ENCODE measurements around the gene SPDL1.
A peak's percentile ranks its signal among the peaks of the same experiment; 100 is the strongest.

Gene SPDL1

DNA sequence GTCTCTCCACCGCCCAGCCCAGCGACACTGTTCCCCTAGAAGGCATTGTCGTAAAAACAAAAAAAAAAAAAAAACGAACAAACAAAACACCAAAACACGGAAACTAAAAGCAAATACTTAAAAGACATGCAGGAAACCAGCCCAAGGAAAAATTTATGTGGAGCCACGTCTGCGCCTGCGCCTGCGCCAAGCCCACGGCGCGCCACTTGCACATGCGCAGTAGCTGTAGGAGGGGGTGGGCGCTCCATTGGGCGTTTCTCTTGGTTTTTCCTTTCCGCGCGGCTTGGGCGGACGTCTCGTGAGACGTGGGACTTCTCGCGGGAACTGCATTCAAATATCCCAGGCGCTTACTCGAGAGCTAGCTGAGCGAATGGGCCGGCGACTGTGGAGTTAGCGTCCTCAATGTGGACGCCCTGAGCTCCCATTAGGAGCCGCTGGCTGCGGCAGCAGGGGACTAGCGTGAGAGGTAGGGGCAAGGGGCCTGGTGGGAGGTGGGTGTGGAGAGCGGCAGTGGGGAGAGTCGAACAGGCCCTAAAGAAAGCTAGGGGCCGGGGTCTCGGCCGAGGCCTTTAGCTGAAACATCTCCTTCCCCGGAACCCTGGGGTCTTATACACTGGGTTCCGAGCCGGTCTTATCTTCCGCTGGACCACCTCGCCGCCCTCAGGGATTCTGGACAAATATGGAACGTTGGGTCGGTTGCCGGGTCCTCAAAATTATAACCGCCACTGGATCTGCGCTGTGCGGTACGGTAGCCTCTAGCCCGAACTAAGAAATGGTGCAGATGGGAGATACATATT, at the start of gene SPDL1:
TSS of gene SPDL1 (plus strand) at position 350 of the 797 bp plus-strand sequence. CDS start 4,644 bp downstream, outside the sequence.
- peak; percentile 84 to 95 (median 95) for DNase-seq

- no peak for DNase-seq
Measured at GRCh38 chr5:169534311-169534880, 49.2 kb upstream of the SPDL1 start.

GRCh38 chr5:169534939-169535338, 48.6 kb upstream of the SPDL1 start:
- DNase-seq, result no peak

- DNase-seq, result no peak
Measured at GRCh38 chr5:169538944-169539343, 44.6 kb upstream of the SPDL1 start.

GRCh38 chr5:169542811-169543210, 40.8 kb upstream of the SPDL1 start:
- no peak for DNase-seq

DNA sequence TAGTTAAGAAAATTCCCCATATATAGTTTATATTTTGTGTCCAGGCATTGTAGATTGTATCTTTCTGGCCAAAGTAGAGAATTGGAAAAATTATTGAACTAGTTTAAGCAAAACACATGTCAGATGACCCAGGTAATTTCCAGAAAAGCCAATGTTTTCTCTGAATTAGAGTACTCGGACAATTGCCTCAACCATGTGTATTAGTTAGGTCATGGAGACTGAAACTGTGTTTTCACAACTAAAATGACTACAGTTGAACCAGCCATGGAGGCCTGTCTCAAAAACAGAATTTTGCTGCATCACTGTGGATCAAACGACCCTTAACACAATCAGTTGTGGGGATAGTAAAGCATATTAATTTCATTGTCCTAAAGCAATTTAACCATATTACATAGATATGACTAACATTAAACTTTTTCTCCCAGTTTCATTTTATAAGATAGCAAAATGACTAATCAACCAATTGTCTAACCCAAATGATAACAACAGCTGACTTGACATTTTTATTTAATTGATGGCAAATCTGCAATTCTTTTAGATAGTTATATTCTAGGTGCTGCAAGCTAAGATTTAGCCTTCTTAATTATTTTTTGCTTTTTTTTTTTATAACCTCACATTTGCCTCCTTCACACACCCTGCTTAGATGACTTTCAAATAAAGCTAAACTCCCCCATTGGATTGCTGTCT, 39.2 kb upstream of the SPDL1 start:
- DNase-seq, result no peak

DNA sequence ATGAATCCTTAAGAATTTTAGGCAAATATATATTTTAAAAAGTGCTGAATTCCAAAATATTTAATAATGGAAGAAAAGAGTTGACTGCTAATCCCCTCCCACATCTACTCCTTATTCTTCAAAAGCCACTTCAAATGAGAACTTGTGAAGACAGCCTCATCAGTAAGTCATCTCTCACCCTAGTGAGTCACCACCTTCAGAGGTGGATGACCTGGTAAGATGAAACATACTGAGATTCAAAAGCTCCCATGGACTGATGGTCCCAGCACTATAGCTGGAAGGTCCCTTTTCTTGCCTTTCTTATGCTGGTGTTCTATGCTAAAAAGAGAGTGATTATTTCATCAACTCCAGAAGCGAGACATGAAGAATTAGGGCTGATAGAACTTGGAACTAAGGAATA, 37.8 kb upstream of the SPDL1 start:
- DNase-seq, result no peak

DNA sequence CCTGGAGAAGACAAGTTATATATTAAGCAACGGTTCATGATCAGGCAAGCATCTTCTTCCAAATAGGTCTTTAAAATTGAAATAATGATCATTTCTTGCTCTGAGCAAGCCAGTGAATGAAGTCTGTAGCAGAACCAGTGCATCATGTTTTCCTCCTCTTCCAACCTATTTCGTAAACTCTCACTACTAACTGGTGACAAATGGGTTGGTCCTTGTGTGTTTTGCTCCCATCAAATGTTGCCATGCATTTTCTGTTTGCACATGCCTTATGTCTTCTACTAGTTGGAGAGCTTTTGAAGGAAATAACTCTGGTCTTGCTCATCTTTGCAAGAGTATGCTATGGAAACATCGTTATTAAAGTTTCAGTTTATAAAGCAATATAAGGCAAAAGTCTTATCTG, 37.2 kb upstream of the SPDL1 start:
- DNase-seq, result no peak

- no peak for DNase-seq
Measured at GRCh38 chr5:169547508-169547907, 36.1 kb upstream of the SPDL1 start.

DNA sequence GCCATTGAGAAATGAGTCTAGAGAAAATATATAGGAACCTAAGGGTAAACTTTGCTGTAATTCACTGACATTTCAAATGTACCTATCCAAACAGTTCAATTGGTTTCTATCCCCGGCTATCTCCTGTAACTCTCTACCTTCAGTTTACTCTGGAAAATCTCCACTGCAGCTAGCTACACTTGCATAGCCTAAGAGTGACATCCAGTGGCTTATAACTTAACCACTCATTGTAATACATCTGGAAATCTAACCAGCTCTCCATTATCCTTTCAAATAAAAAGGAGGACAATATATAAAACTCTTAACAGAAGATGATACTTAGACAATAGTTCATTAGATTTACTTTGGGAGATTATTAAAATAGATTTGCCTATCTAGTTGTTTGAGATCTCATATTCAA, 35.3 kb upstream of the SPDL1 start:
- DNase-seq, result peak in 2 of 3 experiments; percentile 2 to 20

GRCh38 chr5:169549453-169550100, 34.0 kb upstream of the SPDL1 start:
- no peak for DNase-seq

GRCh38 chr5:169550227-169550626, 33.3 kb upstream of the SPDL1 start:
- DNase-seq, result no peak

DNA sequence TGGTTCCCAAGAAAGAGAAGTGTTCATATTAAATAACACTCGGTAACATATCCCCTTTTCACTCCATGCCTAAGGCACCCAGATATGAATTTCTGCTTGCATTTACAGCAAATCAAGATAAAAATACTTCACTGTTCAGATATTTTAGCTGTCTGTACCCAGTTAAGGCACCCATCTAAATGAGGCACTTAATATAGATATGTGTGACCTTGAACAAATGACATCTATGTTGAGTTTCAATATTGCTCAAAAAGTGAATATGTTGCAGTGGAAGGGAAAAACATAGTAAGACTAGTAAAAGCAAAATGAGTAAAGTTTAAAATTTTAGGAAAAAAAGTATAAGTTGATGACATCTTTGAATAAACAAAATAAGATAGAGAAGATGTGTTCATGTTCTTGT, 32.4 kb upstream of the SPDL1 start:
- no peak for DNase-seq

DNA sequence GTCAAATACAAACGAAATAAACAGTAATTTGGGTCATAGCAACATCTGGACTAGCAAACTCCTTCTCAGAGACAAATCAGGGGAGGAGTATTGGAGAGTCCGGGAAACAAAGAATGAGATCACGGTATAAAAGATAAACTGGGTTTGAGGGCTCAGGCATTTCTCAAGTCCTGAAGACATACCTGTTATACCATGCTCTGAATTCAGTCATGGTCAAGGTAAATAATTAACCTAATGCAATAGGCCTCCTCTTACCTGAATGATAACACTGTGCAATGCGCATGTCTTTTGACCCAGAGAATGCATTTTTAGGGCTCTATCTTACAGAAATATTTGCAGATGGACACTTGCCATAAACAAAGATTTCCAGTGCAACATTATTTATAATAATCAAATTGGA, 31.9 kb upstream of the SPDL1 start:
- DNase-seq, result no peak

GRCh38 chr5:169554251-169554650, 29.3 kb upstream of the SPDL1 start:
- no peak for DNase-seq

DNA sequence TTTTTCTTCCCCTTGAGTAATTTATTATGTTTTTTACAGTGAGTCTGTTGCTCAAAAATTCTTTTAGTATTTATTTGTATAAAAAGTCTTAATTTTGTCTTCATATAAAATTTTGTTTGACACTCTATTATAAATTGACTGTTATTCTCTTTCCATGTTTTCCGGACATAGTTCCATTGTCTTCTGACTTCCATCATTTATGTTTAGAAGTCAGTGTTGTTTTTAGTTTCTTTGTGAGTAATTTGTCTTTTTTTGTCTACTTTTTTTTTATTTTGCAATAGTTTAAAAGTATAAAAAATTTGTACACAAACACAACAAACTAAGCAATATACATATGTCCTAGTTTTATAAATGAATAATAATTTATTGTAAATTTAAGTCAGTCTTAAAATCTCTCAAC, 25.7 kb upstream of the SPDL1 start:
- DNase-seq, result no peak

- no peak for DNase-seq
Measured at GRCh38 chr5:169561893-169562292, 21.7 kb upstream of the SPDL1 start.

- no peak for DNase-seq
Measured at GRCh38 chr5:169563369-169563768, 20.2 kb upstream of the SPDL1 start.

DNA sequence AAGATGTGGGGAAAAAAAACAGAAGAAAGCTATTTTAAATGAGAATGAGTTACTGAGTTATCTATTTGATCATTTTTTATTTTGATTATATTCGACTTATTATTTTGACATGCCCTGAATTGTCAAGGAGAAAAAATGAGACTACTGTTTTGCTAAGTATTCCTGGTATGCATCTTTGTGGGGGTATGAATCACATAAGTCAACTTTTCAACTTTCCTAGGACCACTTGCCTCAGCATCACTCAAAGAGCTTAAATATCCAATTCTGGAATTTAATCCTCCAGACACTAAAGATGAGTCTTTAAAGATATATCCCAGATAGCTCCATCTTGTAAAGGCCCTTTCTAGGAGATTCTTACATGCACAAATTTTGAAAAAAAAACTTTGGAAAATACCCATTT, 17.4 kb upstream of the SPDL1 start:
- no peak for DNase-seq

DNA sequence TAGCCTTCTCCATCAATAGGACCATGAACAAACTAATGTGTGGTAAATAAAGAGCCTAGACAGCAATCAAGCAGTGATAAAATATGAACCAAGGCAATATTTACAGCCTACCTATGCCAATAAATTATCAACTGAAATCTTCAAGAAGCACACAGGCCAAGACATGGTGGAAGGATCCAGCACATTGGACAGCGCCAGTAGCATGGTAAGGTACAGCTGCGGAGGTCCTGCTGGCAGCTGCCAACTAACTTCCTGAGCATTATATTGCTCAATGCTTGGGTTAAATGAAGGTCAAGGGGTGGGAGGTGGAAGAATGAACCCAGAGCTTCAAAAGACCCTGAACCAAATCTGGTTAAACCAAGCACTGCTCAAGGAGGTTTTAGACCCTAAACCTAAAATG, 16.5 kb upstream of the SPDL1 start:
- DNase-seq, result no peak

DNA sequence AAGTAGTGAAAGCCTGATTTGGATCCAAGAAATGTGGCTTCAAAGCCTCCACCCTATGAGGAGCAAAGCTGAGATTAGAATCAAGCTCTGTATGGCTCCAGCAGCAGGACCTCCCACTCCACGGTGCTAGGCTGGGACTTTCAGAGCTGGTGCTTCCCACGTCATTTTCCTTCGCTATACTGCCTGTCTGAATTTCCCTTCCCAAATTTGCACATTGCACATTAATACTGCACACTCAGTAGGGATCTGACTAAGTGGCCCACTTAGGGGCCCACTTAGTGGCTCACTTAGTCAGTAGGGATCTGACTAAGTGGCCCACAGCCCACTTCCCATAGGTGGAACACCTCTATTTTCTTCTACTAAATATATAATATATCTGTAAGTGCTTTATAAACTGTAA, 14.1 kb upstream of the SPDL1 start:
- DNase-seq, result no peak

DNA sequence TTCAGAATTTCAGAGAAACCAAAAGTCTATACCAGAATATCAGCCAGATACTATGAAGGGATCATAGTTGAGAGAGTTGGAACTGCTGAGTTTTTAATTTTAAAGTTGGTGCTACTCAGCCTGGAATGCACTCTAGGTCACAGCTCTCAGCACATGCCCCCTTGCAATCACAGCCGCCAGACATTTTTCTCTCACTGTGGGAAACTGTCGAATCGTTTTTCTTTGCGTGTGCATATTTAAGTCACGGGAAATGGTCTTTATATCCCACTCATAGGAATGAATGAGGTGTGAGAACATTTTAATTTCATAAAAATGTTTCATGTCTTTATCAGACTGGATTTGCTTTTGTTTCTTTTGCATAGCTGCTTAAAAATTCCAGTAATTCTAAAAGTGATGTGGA, 12.2 kb upstream of the SPDL1 start:
- no peak for DNase-seq

DNA sequence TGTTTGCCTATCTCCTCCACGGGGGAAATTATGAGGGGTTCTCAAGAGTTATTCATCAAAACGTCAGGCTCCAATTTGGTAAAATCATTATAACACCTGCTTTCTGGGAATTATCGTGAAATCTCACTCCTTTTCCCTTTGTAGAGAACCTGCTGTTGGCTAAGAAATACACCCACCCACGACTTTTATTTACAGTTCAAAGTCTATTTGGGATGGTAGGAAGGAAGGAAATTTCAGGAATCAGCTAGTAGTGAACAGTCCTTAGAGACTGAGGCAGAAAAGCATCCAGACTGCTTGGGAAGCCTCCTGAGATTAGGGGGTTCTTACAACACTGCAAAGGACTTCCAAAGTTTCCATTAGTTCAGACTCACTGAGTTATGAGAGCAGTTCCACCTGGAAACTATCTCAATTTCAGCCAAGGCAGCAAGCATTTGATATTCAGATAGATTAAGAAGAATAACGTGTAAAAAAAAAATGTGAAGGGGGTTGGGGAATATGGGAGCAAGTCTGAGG, 9.4 kb upstream of the SPDL1 start:
- DNase-seq, result no peak

Data from NCI-H1417 (cell line).